GM18867 (cell line): ENCODE results near the gene POFUT1.
"Not testable (repeated sequence)": the region's sequence is repeated elsewhere in the genome, so short reads cannot be mapped to it uniquely, and the experiment has no call there.

Experiments
- ATAC-seq: cut with Tn5 transposase; IDR thresholded peaks from one replicate; pipeline ENCODE4 v1.9.1; 2021; ENCODE audit warnings: mild to moderate bottlenecking, moderate library complexity; ENCODE audit not compliant: unreplicated experiment

POFUT1 gene

GRCh38 chr20:32188376-32189122 lies 19.1 kb upstream of the POFUT1 start:
- no peak for ATAC-seq

GRCh38 chr20:32189123-32189410 lies 18.6 kb upstream of the POFUT1 start:
- no peak for ATAC-seq

DNA sequence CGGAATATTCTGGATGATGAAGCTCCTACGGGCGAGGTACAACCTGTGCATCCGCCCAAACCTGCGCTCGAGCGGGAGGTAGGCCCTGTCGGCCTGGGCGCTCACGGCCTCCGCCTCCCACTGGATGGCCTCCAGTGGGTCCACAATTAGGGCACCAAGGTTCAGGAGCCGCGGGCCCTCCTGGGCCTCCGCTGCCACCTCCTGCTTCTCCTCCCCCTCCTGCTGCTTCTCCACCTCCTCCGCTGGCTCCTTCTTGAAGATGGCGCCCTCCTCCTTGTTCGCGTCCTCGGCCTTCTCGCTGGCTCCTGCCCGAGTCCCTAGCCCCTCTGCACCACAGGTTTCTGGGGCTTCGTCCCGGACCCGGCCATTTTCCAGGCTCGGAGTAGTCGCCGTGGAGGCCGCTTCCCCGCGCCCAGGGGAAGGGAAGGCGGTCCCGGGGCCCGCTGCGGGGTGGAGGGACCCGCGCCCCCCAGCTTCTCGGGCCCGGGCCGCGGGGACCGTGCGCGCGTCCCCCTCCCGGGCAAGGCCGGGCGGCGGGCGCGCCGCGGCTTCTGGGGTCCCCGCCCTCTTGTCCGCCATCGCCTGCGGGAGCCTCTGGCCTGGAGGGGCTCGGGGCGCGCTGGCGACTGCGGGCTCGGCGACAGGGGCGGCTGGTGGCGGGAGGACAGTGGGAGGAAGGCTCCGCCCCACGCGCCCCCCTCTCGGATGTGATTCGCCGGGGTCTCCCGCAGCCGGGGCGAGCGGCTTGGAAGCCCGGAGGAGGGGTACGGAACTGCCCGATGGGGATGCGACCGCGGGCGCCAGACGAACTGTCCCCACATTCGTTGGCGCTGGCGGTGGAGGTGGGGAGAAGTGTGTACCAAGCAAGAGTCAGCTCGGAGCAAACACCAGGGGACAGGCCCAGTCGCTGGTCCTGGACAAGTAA lies 17.7 kb upstream of the POFUT1 start:
- no peak for ATAC-seq

DNA sequence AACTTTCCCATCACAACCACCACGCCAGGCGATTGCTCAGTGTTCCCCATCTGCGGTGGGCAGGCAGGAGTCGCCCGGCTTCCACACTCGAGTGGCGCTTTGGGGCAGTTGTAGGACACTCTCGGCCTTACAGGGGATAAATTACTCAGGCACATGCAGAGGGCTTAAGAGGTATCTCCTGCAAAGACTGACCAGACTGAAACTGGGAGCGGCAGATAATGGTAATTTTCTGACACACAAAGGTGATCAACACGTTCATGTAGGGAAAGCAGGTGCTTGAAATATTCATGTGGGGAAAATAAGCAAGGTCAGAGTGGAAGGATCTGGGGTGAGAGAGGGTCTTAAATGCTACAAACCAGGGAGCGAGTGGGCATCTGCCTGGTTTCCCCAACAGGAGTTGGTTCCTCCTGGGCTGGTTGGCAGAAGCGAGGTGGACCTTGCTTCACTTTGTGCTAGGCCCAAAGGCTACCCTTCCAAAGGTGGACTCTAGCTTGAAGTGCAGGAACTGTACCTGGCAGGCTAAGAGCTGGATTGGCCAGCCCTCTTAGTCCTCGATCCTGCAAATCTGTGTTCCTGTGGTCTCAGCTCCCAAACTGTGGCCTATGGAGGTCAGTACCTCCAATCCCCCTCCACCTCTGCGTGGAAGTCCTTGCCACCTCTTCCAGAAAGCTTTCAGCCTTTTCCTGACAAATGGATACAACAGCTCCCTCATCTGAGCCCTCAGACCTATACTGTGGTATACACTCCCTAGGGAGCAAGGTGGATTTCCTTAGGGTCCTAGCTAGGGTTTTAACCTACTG lies 16.9 kb upstream of the POFUT1 start:
- no peak for ATAC-seq

- no peak for ATAC-seq
Measured at GRCh38 chr20:32191422-32191821, 16.3 kb upstream of the POFUT1 start.

- no peak for ATAC-seq
Measured at GRCh38 chr20:32191873-32192272, 15.8 kb upstream of the POFUT1 start.

DNA sequence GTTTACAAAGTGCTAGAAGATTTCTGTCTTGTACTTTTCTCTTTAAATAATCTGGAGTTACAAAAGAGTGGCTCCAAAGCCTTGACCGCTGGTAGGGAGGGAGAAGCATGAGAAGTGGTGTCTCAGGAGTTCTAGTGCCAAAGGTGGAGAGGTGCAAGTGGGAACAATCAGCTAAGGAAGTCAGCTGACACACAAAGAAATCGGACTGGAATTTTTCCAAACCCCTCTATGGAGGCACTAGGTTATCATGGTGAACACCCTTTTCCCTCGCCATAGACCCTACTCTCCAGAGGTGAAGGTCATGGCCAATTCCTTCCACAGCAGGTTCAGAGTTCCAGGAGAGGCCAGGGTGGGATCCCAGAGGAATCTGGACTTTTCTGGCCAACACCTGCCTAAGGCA lies 15.0 kb upstream of the POFUT1 start:
- ATAC-seq = no peak

DNA sequence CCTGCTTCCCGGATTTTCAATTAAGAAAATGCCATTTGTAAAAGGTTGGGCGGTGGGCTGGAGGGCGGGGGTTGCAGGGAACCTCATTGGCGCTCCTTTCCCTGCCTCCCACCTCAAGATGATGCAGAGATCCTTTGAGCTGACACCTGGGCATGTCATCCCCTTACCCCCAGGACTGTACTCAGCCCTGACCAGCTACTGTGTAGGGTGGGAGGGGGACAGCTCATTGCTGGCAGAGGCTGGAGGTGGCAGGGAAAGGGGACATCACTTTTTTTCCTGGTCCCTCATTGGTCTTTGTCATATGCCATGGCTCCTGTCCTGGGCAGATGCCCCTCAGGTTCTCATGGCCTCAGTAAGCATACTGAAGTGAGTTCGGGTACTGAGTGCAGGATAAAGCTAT lies 14.3 kb upstream of the POFUT1 start:
- ATAC-seq = not testable (repeated sequence)

GRCh38 chr20:32193996-32194395 lies 13.7 kb upstream of the POFUT1 start:
- ATAC-seq = no peak

DNA sequence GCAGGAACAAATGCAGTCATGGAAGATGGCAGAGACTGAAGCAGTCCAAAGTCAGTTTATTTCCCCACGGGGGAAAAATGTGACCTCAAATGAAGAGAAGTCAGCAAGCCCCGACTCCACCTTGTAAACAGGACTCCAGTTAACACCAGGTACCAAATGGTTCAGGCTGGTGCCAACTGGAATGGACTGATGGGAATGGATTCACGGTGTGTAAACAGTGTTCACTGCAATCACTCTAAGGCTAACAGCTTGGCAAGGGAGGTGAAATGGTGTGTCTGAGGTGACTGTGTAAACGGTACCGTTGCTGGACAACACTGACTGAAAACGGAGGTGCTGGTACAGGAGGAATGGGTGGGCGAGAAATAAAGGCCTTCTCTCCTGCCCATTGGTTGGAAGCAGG lies 12.1 kb upstream of the POFUT1 start:
- no peak for ATAC-seq

DNA sequence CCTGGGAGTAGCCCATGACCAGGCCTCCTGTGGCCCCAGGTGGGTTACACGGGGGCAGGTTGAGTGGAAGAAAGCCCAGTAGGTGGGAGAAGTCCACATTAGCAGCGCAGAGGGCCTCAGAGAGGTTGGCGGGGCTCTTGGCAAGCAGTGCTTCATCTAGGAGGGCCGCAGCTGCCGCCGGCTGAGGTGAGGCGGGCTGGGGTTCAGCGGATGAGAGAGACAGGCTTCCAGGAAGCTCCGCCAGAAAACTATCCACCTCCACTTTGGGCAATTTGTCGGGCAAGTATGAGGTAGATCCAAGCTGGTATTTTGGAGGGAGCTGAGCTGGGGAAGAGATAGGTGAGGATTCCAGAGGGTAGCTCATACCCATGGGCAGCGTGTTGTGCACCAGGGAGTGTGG lies 11.1 kb upstream of the POFUT1 start:
- not testable (repeated sequence) for ATAC-seq

GRCh38 chr20:32197136-32197535 lies 10.5 kb upstream of the POFUT1 start:
- ATAC-seq = not testable (repeated sequence)

GRCh38 chr20:32199006-32199405 lies 8.7 kb upstream of the POFUT1 start:
- no peak for ATAC-seq

DNA sequence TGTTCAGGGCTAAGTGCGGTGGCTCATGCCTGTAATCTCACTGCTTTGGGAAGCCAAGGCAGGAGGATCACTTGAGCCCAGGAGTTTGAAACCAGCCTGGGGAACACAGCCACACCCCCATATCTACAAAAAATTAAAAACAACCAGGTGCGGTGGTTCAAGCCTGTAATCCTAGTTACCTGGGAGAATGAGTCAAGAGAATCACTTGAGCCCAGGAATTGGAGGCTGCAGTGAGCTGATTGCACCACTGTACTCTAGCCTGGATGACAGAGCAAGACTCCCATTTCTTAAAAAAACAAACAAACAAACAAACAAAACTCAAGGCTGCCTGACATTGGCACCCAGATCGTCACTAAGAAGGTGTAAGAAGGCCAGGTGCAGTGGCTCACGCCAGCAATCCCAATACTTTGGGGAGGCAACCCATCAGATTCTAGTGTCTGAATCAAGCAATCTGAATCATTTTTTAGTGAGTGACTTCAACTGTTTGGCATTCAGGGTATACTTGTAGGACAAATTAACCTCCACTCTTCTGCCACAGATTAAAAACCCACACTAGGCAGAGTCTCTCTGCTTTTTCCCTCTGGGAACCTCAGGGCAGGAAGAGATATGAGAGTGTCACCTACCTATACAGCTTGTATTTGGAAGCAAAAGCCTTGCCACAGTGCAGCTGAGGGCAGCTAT lies 6.2 kb upstream of the POFUT1 start:
- no peak for ATAC-seq

DNA sequence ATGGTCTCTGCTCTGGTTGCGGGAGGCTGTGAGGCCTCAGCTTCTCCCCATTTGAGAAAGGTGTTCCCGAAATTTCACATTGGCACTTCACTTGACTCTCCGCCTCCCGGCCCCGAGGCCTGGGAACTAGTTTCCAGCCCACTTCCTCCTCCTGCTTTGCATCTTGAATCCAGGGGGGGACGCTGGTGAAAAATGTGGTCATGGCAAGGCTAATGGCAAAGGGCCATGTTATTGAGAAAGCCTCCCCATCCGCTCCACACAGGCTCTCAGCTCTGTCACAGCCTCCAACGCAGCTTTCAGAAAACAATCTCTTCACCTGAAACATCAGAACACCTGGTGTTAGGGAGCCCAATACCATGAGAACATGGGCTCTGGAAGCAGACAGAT lies 5.7 kb upstream of the POFUT1 start:
- ATAC-seq = no peak

GRCh38 chr20:32203356-32204204 lies 4.1 kb upstream of the POFUT1 start:
- no peak for ATAC-seq

DNA sequence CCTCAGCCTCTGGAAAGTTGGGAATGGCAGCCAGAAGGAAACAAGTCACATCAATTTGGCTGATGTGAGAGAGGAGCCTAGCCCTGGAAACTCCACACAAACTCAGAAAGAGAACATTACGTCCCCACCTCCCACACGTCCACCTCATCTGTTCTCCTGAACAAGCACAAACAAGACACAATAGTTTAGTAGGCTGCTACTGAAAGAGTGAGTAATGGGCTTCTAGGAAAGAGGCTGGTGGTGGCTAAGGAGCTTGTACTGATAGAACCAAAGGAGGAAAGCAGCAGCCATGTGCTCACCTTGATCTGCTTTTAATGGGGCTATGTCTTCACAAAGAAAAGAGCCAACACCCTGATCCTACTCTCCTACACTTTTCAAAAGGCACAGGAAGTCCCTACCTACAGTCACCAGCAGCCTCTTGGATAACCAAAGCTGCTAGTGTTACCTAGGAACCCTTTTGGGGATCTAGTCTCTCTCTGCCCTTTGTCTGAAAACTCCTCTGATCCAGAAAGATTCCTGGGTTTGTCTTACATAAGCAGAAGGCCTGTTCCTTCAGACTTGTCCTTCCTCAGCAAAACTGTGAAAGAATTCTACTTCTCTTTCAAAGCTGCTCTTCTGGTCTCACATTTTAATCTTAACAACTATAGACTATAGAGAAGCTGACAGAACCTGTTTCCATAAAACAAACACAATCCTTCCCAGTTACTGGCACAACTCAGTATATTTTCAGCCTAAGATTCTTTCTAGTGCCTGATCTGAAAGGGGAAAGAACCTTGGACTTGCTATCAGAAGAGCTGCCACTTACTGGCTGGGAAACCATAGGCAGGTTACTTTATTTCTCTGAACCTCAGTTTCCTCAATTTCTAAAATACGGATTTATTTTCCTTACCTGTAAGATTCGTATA lies 3.2 kb upstream of the POFUT1 start:
- no peak for ATAC-seq

DNA sequence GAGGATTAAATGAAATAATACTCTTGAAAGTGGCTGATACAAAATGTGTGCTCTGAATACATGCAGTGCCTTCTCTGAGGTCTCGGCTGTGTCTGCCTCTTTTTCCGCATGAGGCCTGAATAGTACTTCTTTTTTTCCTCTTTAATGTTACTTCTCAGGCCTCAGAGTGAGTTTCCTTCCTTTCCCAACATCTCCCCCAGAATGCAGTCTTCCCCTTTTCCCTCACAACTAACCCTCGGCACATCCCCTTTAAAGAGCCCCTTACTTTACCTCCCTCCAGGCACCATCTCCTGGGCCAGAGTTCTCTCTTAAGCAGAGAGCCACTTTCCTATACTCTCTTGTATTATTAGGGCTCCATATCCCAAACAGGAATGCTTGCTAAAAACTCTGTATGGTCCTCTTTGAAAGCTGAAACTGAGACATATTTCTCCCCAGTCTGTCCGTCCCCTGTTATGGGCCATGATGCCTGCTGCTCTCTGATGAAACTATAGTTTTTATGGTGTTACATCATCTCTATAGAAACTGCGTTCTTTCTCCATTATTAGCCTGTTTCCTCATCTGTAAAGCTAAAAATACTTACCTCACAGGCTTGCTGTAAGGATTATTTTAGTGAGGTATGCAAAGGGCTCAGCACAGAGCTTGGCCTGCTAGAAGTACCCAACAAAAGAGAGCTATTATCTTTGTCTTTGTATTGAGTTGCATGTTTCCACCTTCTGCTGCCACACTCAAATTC lies 2.4 kb upstream of the POFUT1 start:
- ATAC-seq = no peak
